Stimulated activated effector memory CD8-positive, alpha-beta T cell treated with anti-CD3 and anti-CD28 coated beads, Interleukin-12 subunit alpha, Interleukin-12 subunit beta, amount 100 ng/mL, for 72 hours (primary cell): Measurements from ENCODE around the gene C6orf132.

ENCODE experiments used
- ATAC-seq: fragments of 150-1000 bp; cut with Tn5 transposase; 2 replicates; pipeline ENCODE4 v1.10.0; 2021
- DNase-seq, 2 donors: peaks; one replicate each; pipeline ENCODE4 v3.0.0; 2021 to 2022; ENCODE audit warnings: low spot score in 2 of 2
- H3K27ac Mint-ChIP-seq: one replicate; pipeline ENCODE4 v1.8.0; 2022; ENCODE audit warnings: mild to moderate bottlenecking, mixed read lengths
- H3K36me3 Mint-ChIP-seq: one replicate; pipeline ENCODE4 v1.8.0; 2022; ENCODE audit warnings: mild to moderate bottlenecking, mixed read lengths
- H3K4me1 Mint-ChIP-seq: one replicate; pipeline ENCODE4 v1.8.0; 2022; ENCODE audit warnings: mixed read lengths
- H3K4me3 Mint-ChIP-seq: one replicate; pipeline ENCODE4 v1.8.0; 2022; ENCODE audit warnings: mild to moderate bottlenecking, mixed read lengths
- H3K9me3 Mint-ChIP-seq: one replicate; pipeline ENCODE4 v1.8.0; 2022; ENCODE audit warnings: mixed read lengths

Gene C6orf132

GRCh38 chr6:42090819-42091717 lies 51.4 kb downstream of the C6orf132 start:
- H3K4me3 Mint-ChIP-seq, result no peak overlapping the region
- no peaks in the 10 kb centered on the region for H3K9me3 Mint-ChIP-seq
- DNase-seq, result no peak
- ATAC-seq, result no peak
- no peaks in the 10 kb centered on the region for H3K36me3 Mint-ChIP-seq
- H3K4me1 Mint-ChIP-seq, result peaks cover 6% of the 10 kb centered on the region
- peak overlapping the region; percentile 87 for H3K27ac Mint-ChIP-seq

GRCh38 chr6:42088101-42088591 lies 54.3 kb downstream of the C6orf132 start:
- no peaks in the 10 kb centered on the region for H3K9me3 Mint-ChIP-seq
- peaks cover 7% of the 10 kb centered on the region for H3K4me1 Mint-ChIP-seq
- ATAC-seq, result no peak
- DNase-seq, result no peak
- H3K27ac Mint-ChIP-seq, result peak overlapping the region; percentile 41
- H3K36me3 Mint-ChIP-seq, result no peaks in the 10 kb centered on the region
- no peak overlapping the region for H3K4me3 Mint-ChIP-seq

GRCh38 chr6:42086046-42087035 lies 56.1 kb downstream of the C6orf132 start:
- H3K27ac Mint-ChIP-seq, result no peak overlapping the region
- no peak for DNase-seq
- H3K36me3 Mint-ChIP-seq, result peaks cover 14% of the 10 kb centered on the region
- ATAC-seq, result no peak
- H3K4me3 Mint-ChIP-seq, result no peak overlapping the region
- no peaks in the 10 kb centered on the region for H3K9me3 Mint-ChIP-seq
- peaks cover 7% of the 10 kb centered on the region for H3K4me1 Mint-ChIP-seq

- Mint-ChIP-seq H3K4me1 (peaks cover 7% of the 10 kb centered on the region), H3K9me3 (no peaks in the 10 kb centered on the region), H3K27ac (peak overlapping the region; percentile 63), H3K36me3 (peaks cover 29% of the 10 kb centered on the region), H3K4me3 (no peak overlapping the region)
- ATAC-seq, result no peak
- no peak for DNase-seq
Measured at GRCh38 chr6:42084889-42085288, 57.5 kb downstream of the C6orf132 start.

- peaks cover 7% of the 10 kb centered on the region for H3K4me1 Mint-ChIP-seq
- H3K4me3 Mint-ChIP-seq, result no peak overlapping the region
- peaks cover 42% of the 10 kb centered on the region for H3K36me3 Mint-ChIP-seq
- no peaks in the 10 kb centered on the region for H3K9me3 Mint-ChIP-seq
- no peak for ATAC-seq
- H3K27ac Mint-ChIP-seq, result peak overlapping the region; percentile 10
- DNase-seq, result no peak
Measured at GRCh38 chr6:42083530-42083929, 58.9 kb downstream of the C6orf132 start.

GRCh38 chr6:42079941-42080464 lies 62.4 kb downstream of the C6orf132 start:
- Mint-ChIP-seq H3K9me3 (no peaks in the 10 kb centered on the region), H3K27ac (no peak overlapping the region), H3K4me1 (peaks cover 7% of the 10 kb centered on the region), H3K4me3 (no peak overlapping the region), H3K36me3 (peaks cover 78% of the 10 kb centered on the region)
- ATAC-seq (no peak), DNase-seq (no peak)

- DNase-seq, result no peak
- Mint-ChIP-seq H3K4me3 (no peak overlapping the region), H3K9me3 (no peaks in the 10 kb centered on the region), H3K4me1 (peaks cover 11% of the 10 kb centered on the region), H3K36me3 (peaks cover 82% of the 10 kb centered on the region), H3K27ac (no peak overlapping the region)
- no peak for ATAC-seq
Measured at GRCh38 chr6:42078386-42078785, 64.0 kb downstream of the C6orf132 start.

GRCh38 chr6:42075159-42075838 lies 67.1 kb downstream of the C6orf132 start:
- no peaks in the 10 kb centered on the region for H3K9me3 Mint-ChIP-seq
- H3K4me1 Mint-ChIP-seq, result peaks cover 12% of the 10 kb centered on the region
- H3K27ac Mint-ChIP-seq, result no peak overlapping the region
- no peak overlapping the region for H3K4me3 Mint-ChIP-seq
- DNase-seq, result peak; percentile 48 to 77
- H3K36me3 Mint-ChIP-seq, result peaks cover 57% of the 10 kb centered on the region
- peak; percentile 48 for ATAC-seq

GRCh38 chr6:42073287-42073686 lies 69.1 kb downstream of the C6orf132 start:
- Mint-ChIP-seq H3K4me3 (peak overlapping the region; percentile 31), H3K27ac (peak overlapping the region; percentile 82), H3K9me3 (no peaks in the 10 kb centered on the region), H3K36me3 (peaks cover 37% of the 10 kb centered on the region), H3K4me1 (peaks cover 12% of the 10 kb centered on the region)
- DNase-seq (no peak), ATAC-seq (peak; percentile 72)

GRCh38 chr6:42071881-42072583 lies 70.4 kb downstream of the C6orf132 start:
- ATAC-seq, result no peak
- Mint-ChIP-seq H3K4me1 (peaks cover 12% of the 10 kb centered on the region), H3K36me3 (peaks cover 25% of the 10 kb centered on the region), H3K27ac (peak overlapping the region; percentile 19), H3K4me3 (no peak overlapping the region), H3K9me3 (no peaks in the 10 kb centered on the region)
- DNase-seq, result no peak

GRCh38 chr6:42068872-42069522 lies 73.4 kb downstream of the C6orf132 start:
- ATAC-seq, result no peak
- no peak overlapping the region for H3K27ac Mint-ChIP-seq
- DNase-seq, result no peak
- peaks cover 17% of the 10 kb centered on the region for H3K36me3 Mint-ChIP-seq
- no peaks in the 10 kb centered on the region for H3K9me3 Mint-ChIP-seq
- H3K4me3 Mint-ChIP-seq, result no peak overlapping the region
- H3K4me1 Mint-ChIP-seq, result peaks cover 10% of the 10 kb centered on the region

GRCh38 chr6:42068173-42068572 lies 74.2 kb downstream of the C6orf132 start:
- Mint-ChIP-seq H3K36me3 (peaks cover 25% of the 10 kb centered on the region), H3K27ac (no peak overlapping the region), H3K9me3 (no peaks in the 10 kb centered on the region), H3K4me3 (no peak overlapping the region), H3K4me1 (peaks cover 2% of the 10 kb centered on the region)
- no peak for ATAC-seq
- DNase-seq, result no peak

- Mint-ChIP-seq H3K27ac (no peak overlapping the region), H3K4me1 (no peaks in the 10 kb centered on the region), H3K9me3 (no peaks in the 10 kb centered on the region), H3K36me3 (peaks cover 44% of the 10 kb centered on the region), H3K4me3 (no peak overlapping the region)
- ATAC-seq (no peak), DNase-seq (no peak)
Measured at GRCh38 chr6:42066156-42066675, 76.2 kb downstream of the C6orf132 start.
